ENCODE measurements around the gene GBF1.

DNA sequence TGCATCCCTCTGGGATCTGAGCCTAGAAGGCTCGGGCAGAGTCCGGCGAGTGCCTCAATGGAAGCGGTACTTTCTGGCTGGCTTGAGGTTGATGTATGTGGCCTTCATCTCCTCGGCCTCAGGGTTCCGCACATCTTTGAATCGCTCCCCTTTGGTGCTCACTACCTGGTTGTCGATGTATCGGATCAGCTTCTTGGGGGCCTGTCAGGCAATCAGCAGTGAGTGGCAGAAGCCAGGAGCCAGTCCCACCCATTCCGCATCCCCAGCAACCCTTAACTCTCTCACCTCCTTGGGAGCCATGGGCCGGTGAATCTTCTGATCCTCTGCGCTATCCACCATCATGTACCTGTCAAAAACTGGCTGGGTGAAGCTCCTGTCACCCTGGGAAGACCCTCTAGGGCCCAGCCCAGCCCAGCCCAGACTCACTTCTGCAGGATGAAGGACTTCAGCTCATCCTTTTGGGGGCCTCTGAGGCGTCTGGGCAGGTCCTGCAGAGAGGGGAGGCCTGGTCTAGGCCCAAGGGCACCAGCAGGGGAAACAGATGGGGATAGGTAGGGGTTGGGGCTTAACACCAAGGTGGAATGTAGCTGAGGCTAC, 178.1 kb downstream of the GBF1 start:
- TF ChIP-seq, protein P1, sequence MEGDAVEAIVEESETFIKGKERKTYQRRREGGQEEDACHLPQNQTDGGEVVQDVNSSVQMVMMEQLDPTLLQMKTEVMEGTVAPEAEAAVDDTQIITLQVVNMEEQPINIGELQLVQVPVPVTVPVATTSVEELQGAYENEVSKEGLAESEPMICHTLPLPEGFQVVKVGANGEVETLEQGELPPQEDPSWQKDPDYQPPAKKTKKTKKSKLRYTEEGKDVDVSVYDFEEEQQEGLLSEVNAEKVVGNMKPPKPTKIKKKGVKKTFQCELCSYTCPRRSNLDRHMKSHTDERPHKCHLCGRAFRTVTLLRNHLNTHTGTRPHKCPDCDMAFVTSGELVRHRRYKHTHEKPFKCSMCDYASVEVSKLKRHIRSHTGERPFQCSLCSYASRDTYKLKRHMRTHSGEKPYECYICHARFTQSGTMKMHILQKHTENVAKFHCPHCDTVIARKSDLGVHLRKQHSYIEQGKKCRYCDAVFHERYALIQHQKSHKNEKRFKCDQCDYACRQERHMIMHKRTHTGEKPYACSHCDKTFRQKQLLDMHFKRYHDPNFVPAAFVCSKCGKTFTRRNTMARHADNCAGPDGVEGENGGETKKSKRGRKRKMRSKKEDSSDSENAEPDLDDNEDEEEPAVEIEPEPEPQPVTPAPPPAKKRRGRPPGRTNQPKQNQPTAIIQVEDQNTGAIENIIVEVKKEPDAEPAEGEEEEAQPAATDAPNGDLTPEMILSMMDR (IDR thresholded peaks at IDR 0.05; ENCODE audit: insufficient read depth, low read length), result no peak
- no peak for TF ChIP-seq SPI1 (IDR thresholded peaks at IDR 0.05; ENCODE audit: borderline replicate concordance, low read depth)
